Stomach smooth muscle (tissue), 2 donors: ENCODE results near the gene CDK11B.

Source experiments
- H3K27ac ChIP-seq: one replicate; pipeline ENCODE4 v1.7.0; 2013; ENCODE audit warnings: mild to moderate bottlenecking, low read length, inconsistent platforms
- H3K27me3 ChIP-seq, 2 donors: one replicate each; pipeline ENCODE4 v1.7.0; 2013; ENCODE audit warnings: low read length in 2 of 2; ENCODE audit not compliant: insufficient read depth in 2 of 2, control insufficient read depth in 1 of 2
- H3K36me3 ChIP-seq, 2 donors: one replicate each; pipeline ENCODE4 v1.7.0; 2013; ENCODE audit warnings: low read length in 2 of 2; ENCODE audit not compliant: control insufficient read depth in 2 of 2, insufficient read depth in 2 of 2
- H3K4me1 ChIP-seq: one replicate; pipeline ENCODE4 v1.7.0; 2013; ENCODE audit warnings: low read length; ENCODE audit not compliant: control insufficient read depth, insufficient read depth
- H3K4me3 ChIP-seq, 2 donors: one replicate each; pipeline ENCODE4 v1.7.0; 2013; ENCODE audit warnings: low read length in 2 of 2
- H3K9ac ChIP-seq, 2 donors: one replicate each; pipeline ENCODE4 v1.7.0; 2013; ENCODE audit warnings: low read length in 2 of 2, mild to moderate bottlenecking in 1 of 2
- H3K9me3 ChIP-seq, 2 donors: one replicate each; pipeline ENCODE4 v1.7.0; 2013; ENCODE audit warnings: low read length in 2 of 2; ENCODE audit not compliant: control insufficient read depth in 2 of 2
- donor health status: healthy.
- donor health status: Pancreatic carcinoma.

Gene CDK11B

DNA sequence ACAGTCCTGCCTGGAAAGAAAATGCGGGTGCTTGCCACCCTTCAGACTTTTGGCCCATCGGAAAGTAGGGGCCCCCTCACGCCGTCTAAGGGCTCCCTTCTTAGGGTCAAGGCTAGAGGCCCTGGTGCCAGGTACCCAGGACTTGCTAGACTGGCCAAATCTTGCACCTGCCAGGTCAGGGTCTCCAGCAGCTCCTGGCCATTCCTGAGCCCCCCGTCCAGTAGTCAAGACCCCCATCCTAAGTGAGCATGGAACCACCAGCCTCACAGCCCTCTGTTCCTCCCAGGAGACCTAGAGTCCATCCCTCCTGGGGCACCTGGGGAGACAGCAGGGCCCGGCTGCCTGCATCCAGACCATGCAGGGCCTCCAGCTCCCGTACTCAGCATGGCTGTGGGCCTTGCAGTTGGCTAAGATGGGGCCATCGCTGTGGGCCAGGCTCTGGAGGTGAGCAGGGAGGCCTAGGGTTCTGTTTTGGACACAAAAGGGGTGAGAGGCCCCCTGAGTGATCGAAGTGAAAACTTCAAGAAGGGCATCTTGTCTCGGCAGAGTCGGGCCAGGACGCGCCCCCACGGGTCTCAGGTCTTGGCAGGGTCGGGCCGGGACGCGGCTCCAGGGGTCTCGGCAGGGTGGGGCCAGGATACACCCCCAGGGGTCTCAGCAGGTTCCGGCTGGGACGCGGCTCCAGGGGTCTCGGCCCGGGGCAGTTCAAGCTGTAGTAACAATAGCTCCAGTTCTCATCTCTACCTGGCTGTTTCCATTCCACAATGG, 64.8 kb downstream of the CDK11B start:
- Histone ChIP-seq H3K4me1 (peaks cover 7% of the 10 kb centered on the region), H3K27ac (no peak overlapping the region), H3K36me3 (no peaks in the 10 kb centered on the region), H3K9ac (no peak overlapping the region), H3K4me3 (no peak overlapping the region), H3K27me3 (peaks cover 20 to 23% of the 10 kb centered on the region in 2 donors), H3K9me3 (no peaks in the 10 kb centered on the region)

DNA sequence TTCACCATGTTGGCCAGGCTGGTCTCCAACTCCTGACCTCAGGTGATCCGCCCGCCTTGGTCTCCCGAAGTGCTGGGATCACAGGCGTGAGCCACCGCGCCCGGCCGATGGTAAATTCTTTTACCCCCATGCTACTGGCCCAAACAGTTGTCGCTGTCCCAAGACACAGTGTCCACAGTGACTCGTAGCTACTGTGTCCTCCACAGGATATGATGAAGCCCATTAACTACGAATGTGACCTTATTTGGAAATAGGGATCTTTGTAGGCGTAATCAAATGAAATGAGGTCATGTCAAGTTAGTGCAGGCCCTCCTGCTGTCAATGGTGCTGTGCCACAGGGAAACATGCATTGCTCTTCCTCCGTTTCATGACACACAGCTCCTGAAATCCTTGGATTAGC, 67.4 kb downstream of the CDK11B start:
- peaks cover 0 to 2% of the 10 kb centered on the region in 2 donors for H3K27me3 ChIP-seq
- H3K9ac ChIP-seq, result no peak overlapping the region
- H3K9me3 ChIP-seq, result no peaks in the 10 kb centered on the region
- H3K4me1 ChIP-seq, result no peaks in the 10 kb centered on the region
- no peaks in the 10 kb centered on the region for H3K36me3 ChIP-seq
- no peak overlapping the region for H3K4me3 ChIP-seq
- H3K27ac ChIP-seq, result no peak overlapping the region
